A549 (cell line): Measurements from ENCODE around the gene INTS12. TPM values are rescaled to one million over a fixed set of nuclear protein-coding genes. Genes with fewer than 3 reads are reported as not detected.

ENCODE experiments used
- ATAC-seq, 2 experiments: fragments of 200-7000 bp in 1 of 2; fragments of >200 bp in 1 of 2; cut with Nextera tagmentation in 1 of 2; cut with Tn5 transposase in 1 of 2; 3 replicates each; pipeline versions ENCODE4 v1.8.0 to v1.9.1; 2018 to 2020; ENCODE audit warnings: mild to moderate bottlenecking in 1 of 2, moderate library complexity in 1 of 2
- CTCF ChIA-PET: fragments of 300-600 bp; sonication (Branson Sonifier 250); formaldehyde crosslinking; extraction: SDS; loops from one replicate; lab custom pipeline; 2021; ENCODE audit warnings: antibody characterized with exemption, inconsistent platforms; lab: Yijun Ruan, JAX
- POLR2A ChIA-PET: fragments of 350-600 bp; formaldehyde crosslinking; extraction: SDS; loops from one replicate; lab custom pipeline; 2021; ENCODE audit warnings: antibody characterized with exemption, inconsistent platforms; lab: Yijun Ruan, JAX
- DNase-seq, 2 experiments: peaks; one replicate each; pipeline versions ENCODE4 v3.0.0 to v3.0.0-alpha.2; 2011 to 2016; ENCODE audit warnings: low read depth in 1 of 2, low spot score in 1 of 2
- FAIRE-seq: peaks from 2 replicates; lab custom pipeline; 2011; peaks lifted over from hg19 to GRCh38; lab: Jason Lieb, UNC
- H3K27ac ChIP-seq, 2 experiments: fragments of >200 bp; sonication (Bioruptor Twin); formaldehyde crosslinking; 3 replicates each; pipeline ENCODE4 v1.5.1; 2016 to 2017
- H3K4me1 ChIP-seq: fragments of >200 bp; sonication (Bioruptor Twin); formaldehyde crosslinking; 3 replicates; pipeline ENCODE4 v1.6.1; 2016
- H3K4me2 ChIP-seq: fragments of >200 bp; sonication (Bioruptor Twin); formaldehyde crosslinking; 3 replicates; pipeline ENCODE4 v1.6.1; 2016
- H3K4me3 ChIP-seq: fragments of >200 bp; sonication (Bioruptor Twin); formaldehyde crosslinking; 3 replicates; pipeline ENCODE4 v1.5.1; 2016
- H3K9me3 ChIP-seq: fragments of >200 bp; sonication (Bioruptor Twin); formaldehyde crosslinking; 3 replicates; pipeline ENCODE4 v1.6.1; 2016
- CBX2 ChIP-seq: fragments of 200-600 bp; sonication (generic); IDR thresholded peaks from 2 replicates; pipeline ENCODE4 v1.6.1; 2016; ENCODE audit warnings: low read depth, mild to moderate bottlenecking, borderline replicate concordance
- EHF ChIP-seq: fragments of 250-450 bp; sonication (Bioruptor Pico); IDR thresholded peaks from 2 replicates; pipeline ENCODE4 v1.5.0; 2020; ENCODE audit warnings: mild to moderate bottlenecking
- EHMT2 ChIP-seq: fragments of 200-600 bp; sonication (generic); IDR thresholded peaks from 2 replicates; pipeline ENCODE4 v1.6.1; 2016; ENCODE audit warnings: antibody characterized with exemption, low read depth, mild to moderate bottlenecking, moderate library complexity
- FOXS1 ChIP-seq: fragments of 250-450 bp; sonication (Bioruptor Pico); IDR thresholded peaks from 2 replicates; pipeline ENCODE4 v1.5.0; 2020; ENCODE audit warnings: mild to moderate bottlenecking, moderate library complexity
- GATA3 ChIP-seq: IDR thresholded peaks from 2 replicates; pipeline ENCODE4 v1.6.1; 2012; ENCODE audit warnings: borderline replicate concordance
- HDAC2 ChIP-seq: fragments of 200-600 bp; sonication (generic); IDR thresholded peaks from 2 replicates; pipeline ENCODE4 v1.6.1; 2016
- HOXB13 ChIP-seq: fragments of 250-450 bp; sonication (Bioruptor Pico); IDR thresholded peaks from 2 replicates; pipeline ENCODE4 v1.5.0; 2020; ENCODE audit warnings: low read depth, mild to moderate bottlenecking, moderate library complexity
- JUN ChIP-seq, 2 experiments: fragments of >200 bp; sonication (Bioruptor Twin); formaldehyde crosslinking; IDR thresholded peaks; 2 replicates in 1 of 2; 3 replicates in 1 of 2; pipeline ENCODE4 v1.6.1; 2016 to 2017
- MAZ ChIP-seq: fragments of 150-350 bp; IDR thresholded peaks from 2 replicates; pipeline ENCODE4 v1.6.1; 2014; ENCODE audit warnings: antibody characterized with exemption, low read depth, low read length, borderline replicate concordance
- MYC ChIP-seq: IDR thresholded peaks from 2 replicates; pipeline ENCODE4 v1.6.1; 2012; ENCODE audit warnings: mild to moderate bottlenecking, inconsistent platforms, low read length, improper control_type of control experiment, borderline replicate concordance
- POLR2A ChIP-seq: IDR thresholded peaks from 2 replicates; pipeline ENCODE4 v1.6.1; 2012; ENCODE audit warnings: mild to moderate bottlenecking, low read length
- RAD21 ChIP-seq, 2 experiments: fragments of >200 bp in 1 of 2; sonication (Bioruptor Twin) in 1 of 2; formaldehyde crosslinking in 1 of 2; IDR thresholded peaks in 1 of 2; conservative IDR thresholded peaks in 1 of 2; 2 replicates in 1 of 2; 3 replicates in 1 of 2; pipeline ENCODE4 v1.6.1; 2012 to 2018; ENCODE audit warnings: inconsistent platforms in 1 of 2
- RFX5 ChIP-seq: fragments of 450-650 bp; IDR thresholded peaks from 2 replicates; pipeline ENCODE4 v1.7.1; 2014; ENCODE audit warnings: antibody characterized with exemption, mild to moderate bottlenecking, moderate library complexity
- SREBF2 ChIP-seq: fragments of 450-650 bp; IDR thresholded peaks from 2 replicates; pipeline ENCODE4 v1.6.1; 2014; ENCODE audit warnings: mild to moderate bottlenecking, moderate library complexity
- ZNF302 ChIP-seq: fragments of 250-450 bp; sonication (Bioruptor Pico); IDR thresholded peaks from 2 replicates; pipeline ENCODE4 v1.9.0; 2021; ENCODE audit warnings: inconsistent platforms, mild to moderate bottlenecking, moderate library complexity
- ZSCAN20 ChIP-seq: fragments of 250-450 bp; sonication (Bioruptor Pico); IDR thresholded peaks from 2 replicates; pipeline ENCODE4 v1.8.0; 2022; ENCODE audit warnings: mild to moderate bottlenecking, moderate library complexity
- WGBS: methylation state at CpG from one replicate; pipeline ENCODE4 v1.1.6; 2017; ENCODE audit errors: missing lambda C conversion rate; 5-methylcytosine and 5-hydroxymethylcytosine counted together
- polyA plus RNA-seq, 4 experiments: library from polyadenylated mRNA; depleted of rRNA in 3 of 4; stranded (reverse); fragments of >200 nt; fragmentation: RNase III in 1 of 4; extraction: RNeasy Plus Mini Kit Qiagen cat#74134 plus additional on column Dnase treatment in 1 of 4; gene quantifications; 2 replicates in 3 of 4; 3 replicates in 1 of 4; pipeline ENCODE4 v1.2.3, GENCODE V29; 2011 to 2017
- TF ChIP-seq, protein P1 (sequence below): fragments of >200 bp; sonication (Bioruptor Twin); formaldehyde crosslinking; IDR thresholded peaks from 3 replicates; pipeline ENCODE4 v1.6.1; 2016
- TF ChIP-seq, protein P2 (sequence below): fragments of 450-650 bp; IDR thresholded peaks from 2 replicates; pipeline ENCODE4 v1.6.1; 2014; ENCODE audit warnings: antibody characterized with exemption
- TF ChIP-seq, protein P3 (sequence below): fragments of >200 bp; sonication (Bioruptor Twin); formaldehyde crosslinking; IDR thresholded peaks from 3 replicates; pipeline ENCODE4 v1.5.1; 2016
- TF ChIP-seq, protein P4 (sequence below): fragments of 250-450 bp; sonication (Bioruptor Pico); IDR thresholded peaks from 2 replicates; pipeline ENCODE4 v1.5.0; 2020; ENCODE audit warnings: low read depth, mild to moderate bottlenecking, moderate library complexity

The INTS12 gene
- polyA plus RNA-seq, 2 of the 4 experiments (the other 2 are of a cell fraction) = 13.0 to 39.0 TPM

DNA sequence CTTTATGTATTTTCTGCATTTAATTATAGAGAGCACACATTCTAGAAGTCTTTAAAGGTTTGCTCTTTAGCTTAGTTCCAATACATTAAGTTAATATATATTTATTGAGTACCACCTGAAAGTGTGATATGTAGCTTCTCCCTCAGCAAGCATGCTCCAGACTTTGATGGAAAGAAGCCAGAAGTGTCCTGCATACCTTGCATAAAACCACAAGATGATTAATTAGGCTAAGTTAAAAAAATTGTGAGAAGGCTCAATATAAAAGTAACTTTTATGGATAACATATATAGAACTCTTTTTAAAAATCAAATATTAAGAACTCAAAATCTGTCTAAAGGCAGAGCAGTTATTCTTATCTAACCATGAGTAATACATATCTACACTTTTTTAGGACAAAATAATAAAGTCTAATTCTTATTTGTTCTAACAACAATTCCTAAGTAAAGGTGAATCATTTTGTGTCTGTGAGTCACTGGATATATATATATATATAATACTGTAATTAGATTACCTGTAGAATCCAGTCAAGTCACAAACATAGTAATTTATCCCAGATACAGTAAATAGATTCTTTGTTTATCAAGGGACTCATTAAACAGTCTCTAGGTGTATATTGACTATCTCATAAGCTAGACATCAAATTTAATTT lies 51.2 kb downstream of the INTS12 start:
- no peak for ATAC-seq
- TF ChIP-seq GATA3 (no peak), JUN (IDR thresholded peaks at IDR 0.05) (no peak)

DNA sequence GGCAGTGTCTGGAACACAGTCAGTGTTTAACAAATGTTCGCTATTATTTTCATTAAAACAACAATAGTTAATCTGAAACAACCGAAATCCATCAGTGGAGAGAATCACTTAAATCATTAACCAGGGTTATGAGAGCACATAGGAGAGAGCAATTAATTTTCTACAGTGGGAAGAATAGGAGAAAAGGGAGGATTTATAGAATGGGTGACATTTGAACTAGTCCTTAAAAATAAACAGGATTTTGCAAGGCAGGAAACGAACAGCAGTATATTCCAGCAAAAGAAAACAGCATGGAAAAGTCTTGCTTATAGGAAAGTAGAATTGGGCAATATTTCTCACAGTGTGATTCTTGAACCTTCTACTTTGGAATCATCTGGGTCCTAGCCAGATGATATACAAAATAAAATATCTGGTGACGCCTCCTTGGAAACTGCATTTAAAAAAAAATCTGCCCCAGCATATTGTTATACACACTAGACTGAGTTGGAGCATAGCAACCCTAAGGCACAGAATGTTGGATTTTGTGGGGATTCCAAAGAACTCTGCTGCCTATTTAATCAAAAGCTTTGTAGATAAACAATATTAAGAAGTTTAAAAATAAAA lies 56.1 kb downstream of the INTS12 start:
- WGBS = 22% methylated on average over 4 of the region's 4 CpGs
- Histone ChIP-seq H3K4me2 (0 out of 3 replicates have a peak overlapping the region, but pooled peaks have one; percentile 12), H3K4me3 (no peak overlapping the region), H3K27ac (no peak overlapping the region), H3K4me1 (no peaks in the 10 kb centered on the region), H3K9me3 (no peaks in the 10 kb centered on the region)
- ATAC-seq = no peak
- ChIA-PET CTCF (no interaction called here), POLR2A (no interaction called here)
- FAIRE-seq = no peak
- TF ChIP-seq RAD21 (conservative IDR thresholded peaks at IDR 0.05 in 1 of 2, IDR thresholded peaks at IDR 0.05 in 1 of 2) (no peak), MYC (no peak), ZSCAN20 (no peak), SREBF2 (no peak), ZNF302 (CRISPR knock-in tag) (no peak), HOXB13 (CRISPR knock-in tag) (no peak), EHF (CRISPR knock-in tag) (no peak), CBX2 (no peak), RFX5 (no peak), POLR2A (no peak), HDAC2 (no peak), JUN (IDR thresholded peaks at IDR 0.05) (no peak), MAZ (no peak), FOXS1 (no peak), EHMT2 (no peak)
- TF ChIP-seq, protein P1, sequence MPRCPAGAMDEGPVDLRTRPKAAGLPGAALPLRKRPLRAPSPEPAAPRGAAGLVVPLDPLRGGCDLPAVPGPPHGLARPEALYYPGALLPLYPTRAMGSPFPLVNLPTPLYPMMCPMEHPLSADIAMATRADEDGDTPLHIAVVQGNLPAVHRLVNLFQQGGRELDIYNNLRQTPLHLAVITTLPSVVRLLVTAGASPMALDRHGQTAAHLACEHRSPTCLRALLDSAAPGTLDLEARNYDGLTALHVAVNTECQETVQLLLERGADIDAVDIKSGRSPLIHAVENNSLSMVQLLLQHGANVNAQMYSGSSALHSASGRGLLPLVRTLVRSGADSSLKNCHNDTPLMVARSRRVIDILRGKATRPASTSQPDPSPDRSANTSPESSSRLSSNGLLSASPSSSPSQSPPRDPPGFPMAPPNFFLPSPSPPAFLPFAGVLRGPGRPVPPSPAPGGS = no peak
- TF ChIP-seq, protein P2, sequence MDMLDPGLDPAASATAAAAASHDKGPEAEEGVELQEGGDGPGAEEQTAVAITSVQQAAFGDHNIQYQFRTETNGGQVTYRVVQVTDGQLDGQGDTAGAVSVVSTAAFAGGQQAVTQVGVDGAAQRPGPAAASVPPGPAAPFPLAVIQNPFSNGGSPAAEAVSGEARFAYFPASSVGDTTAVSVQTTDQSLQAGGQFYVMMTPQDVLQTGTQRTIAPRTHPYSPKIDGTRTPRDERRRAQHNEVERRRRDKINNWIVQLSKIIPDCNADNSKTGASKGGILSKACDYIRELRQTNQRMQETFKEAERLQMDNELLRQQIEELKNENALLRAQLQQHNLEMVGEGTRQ = no peak
- TF ChIP-seq, protein P3, sequence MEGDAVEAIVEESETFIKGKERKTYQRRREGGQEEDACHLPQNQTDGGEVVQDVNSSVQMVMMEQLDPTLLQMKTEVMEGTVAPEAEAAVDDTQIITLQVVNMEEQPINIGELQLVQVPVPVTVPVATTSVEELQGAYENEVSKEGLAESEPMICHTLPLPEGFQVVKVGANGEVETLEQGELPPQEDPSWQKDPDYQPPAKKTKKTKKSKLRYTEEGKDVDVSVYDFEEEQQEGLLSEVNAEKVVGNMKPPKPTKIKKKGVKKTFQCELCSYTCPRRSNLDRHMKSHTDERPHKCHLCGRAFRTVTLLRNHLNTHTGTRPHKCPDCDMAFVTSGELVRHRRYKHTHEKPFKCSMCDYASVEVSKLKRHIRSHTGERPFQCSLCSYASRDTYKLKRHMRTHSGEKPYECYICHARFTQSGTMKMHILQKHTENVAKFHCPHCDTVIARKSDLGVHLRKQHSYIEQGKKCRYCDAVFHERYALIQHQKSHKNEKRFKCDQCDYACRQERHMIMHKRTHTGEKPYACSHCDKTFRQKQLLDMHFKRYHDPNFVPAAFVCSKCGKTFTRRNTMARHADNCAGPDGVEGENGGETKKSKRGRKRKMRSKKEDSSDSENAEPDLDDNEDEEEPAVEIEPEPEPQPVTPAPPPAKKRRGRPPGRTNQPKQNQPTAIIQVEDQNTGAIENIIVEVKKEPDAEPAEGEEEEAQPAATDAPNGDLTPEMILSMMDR = no peak
- TF ChIP-seq, protein P4, sequence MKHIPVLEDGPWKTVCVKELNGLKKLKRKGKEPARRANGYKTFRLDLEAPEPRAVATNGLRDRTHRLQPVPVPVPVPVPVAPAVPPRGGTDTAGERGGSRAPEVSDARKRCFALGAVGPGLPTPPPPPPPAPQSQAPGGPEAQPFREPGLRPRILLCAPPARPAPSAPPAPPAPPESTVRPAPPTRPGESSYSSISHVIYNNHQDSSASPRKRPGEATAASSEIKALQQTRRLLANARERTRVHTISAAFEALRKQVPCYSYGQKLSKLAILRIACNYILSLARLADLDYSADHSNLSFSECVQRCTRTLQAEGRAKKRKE (CRISPR knock-in tag) = no peak
- no peak for DNase-seq

More for the DNA sequence above, 51.2 kb downstream of the INTS12 start:
- Histone ChIP-seq H3K9me3 (no peaks in the 10 kb centered on the region), H3K27ac (no peak overlapping the region), H3K4me1 (no peaks in the 10 kb centered on the region), H3K4me2 (no peak overlapping the region), H3K4me3 (no peak overlapping the region)
- POLR2A ChIA-PET = no interaction called here
- FAIRE-seq (no peak), DNase-seq (no peak)
- CTCF ChIA-PET = interaction anchor here (1.0 kb wide), 1 partner anchor 9 kb away, joined by 3 read pairs; no protein-coding TSS in a partner anchor
